ENCODE data around the gene TCF12.
"Not testable (repeated sequence)": the region's sequence is repeated elsewhere in the genome, so short reads cannot be mapped to it uniquely, and the experiment has no call there.

Gene TCF12

DNA sequence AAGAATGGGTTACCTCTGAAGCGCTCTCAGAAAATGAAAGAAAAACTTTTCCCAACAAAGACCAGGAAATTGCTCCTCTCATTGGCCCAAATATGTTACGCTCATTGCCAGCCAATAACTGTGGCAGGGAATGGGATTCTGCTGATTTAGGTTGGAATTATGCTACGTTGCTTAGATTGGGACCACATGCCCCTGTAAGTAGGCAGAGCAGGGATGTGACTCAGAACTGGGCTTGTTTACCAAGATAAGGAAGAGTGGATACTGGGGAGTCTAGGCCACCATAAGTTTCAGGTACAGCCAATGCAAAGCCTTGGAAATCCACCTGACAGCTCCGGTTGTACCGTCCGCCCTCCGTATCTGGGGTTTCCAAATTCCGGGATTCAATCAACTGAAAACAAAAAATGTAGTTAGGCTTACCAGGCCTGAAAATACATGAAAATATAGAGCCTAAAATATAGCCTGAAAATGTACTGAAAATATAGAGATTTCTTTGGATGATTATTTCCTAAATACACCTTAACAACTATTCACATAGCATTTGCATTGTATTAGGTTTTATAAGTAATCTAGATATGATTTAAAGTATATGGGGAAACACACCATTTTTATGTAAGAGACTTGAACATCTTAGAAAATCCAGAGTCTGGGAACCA is 1.5 kb upstream of the TCF12 start:
- no peak for DNase-seq (ENCODE audit: low read depth)

DNA sequence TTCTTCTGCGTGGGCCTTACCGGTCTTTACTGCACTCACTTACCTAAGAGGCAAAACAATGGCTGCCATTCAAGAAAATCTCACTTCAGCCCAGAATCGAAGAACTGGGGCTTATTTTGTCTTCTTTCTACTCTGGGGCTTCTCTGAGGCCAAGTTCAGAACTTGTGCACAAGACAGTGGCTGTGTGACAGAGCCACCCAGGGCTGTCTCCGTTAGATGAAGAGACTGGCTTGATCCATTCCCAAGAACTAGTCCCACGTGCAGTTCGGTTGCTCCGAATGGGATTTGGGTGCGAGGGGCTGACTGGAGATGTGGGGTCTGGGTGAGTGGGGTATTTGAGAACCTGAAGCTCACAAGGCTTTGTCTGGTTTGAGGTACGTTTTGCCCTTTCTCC is 795 bp upstream of the TCF12 start:
- no peak for DNase-seq (ENCODE audit: low read depth)

DNA sequence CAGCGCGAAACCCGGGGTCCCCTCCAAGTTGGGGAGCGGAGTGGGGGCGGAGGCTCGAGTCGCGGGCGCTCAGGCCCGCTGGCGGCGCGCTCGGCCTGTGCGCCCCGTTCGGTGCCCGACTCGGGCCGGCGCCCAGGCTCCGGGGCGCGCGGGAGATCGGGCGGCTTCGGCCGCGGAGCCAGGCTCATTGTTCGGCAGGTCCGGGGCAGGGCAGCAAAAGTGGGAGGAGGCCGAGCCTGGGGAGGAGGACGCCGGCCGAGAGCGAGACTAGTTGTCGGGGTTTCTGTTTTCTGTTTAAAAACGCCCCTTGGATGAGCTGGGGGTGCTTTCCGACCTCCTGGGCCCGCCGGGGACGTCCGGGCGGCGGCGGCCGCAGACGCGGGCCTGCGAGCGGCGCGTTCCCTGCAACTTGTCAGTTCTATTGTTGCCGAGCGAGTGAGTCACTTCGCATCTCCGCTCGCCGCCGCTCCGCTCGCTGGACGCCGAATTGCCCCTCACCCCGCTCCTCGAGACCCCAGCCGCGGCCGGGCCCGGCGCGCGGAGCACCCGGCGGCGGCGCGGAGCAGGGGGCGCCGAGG is 676 bp downstream of the TCF12 start:
- DNase-seq (ENCODE audit: low read depth) = no peak

DNA sequence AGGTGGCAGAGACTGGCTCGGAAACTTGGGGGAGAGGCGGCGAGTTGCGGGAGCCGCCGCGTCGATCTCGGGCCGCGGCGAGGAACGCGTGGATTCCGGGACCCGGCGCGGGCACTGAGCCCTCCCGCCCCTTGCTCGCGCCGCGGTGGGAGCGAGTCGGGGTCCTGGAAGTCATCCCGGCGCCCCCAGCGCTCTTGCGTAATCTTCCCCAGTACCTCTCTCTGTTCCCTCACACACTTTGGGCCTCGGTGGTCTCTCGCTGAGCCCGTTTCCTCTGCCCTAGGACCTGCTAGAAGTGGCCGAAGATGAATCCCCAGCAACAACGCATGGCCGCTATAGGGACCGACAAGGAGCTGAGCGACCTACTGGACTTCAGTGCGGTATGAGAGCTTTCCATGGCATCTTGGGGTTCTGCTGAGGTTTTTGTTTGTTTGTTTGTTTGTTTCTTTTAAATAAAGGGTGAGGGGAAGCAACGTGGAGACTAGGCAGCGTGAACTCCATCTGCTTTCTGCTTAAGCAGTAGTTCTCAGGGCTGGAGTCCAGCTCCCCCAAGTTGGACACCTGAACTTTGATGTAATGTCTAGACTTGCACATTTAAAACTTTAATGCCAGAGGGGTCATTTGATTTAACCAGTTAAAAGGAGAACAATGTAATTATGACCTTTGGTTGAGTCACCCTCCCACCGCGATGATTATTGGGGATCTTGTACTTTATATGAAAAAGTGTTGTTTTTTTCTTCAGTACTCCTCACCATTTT is 1.3 kb downstream of the TCF12 start:
- no peak for DNase-seq (ENCODE audit: low read depth)

DNA sequence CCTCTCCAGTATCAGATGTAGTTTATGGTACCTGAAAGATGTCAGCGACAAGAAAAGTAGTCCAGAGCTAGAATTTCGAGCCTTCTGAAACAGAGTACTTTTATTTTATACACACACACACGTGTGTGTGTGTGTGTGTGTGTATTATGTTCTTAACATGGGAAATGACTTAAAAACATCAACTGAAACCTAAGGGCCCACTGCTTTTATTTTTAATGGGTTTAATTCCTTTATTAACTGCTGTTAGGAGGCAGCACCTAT is 1.9 kb downstream of the TCF12 start:
- no peak for DNase-seq (ENCODE audit: low read depth)

- no peak for DNase-seq (ENCODE audit: low read depth)
These were observed 4.7 kb downstream of the TCF12 start for GRCh38 chr15:56923174-56923591.

- no peak for DNase-seq (ENCODE audit: low read depth)
These were observed 9.4 kb downstream of the TCF12 start for GRCh38 chr15:56927816-56928215.

- no peak for DNase-seq (ENCODE audit: low read depth)
These were observed 11.0 kb downstream of the TCF12 start for GRCh38 chr15:56929399-56929798.

- DNase-seq (ENCODE audit: low read depth) = no peak
These were observed 11.5 kb downstream of the TCF12 start for GRCh38 chr15:56929933-56930332.

GRCh38 chr15:56930669-56931313 is 12.3 kb downstream of the TCF12 start:
- DNase-seq (ENCODE audit: low read depth) = no peak

DNA sequence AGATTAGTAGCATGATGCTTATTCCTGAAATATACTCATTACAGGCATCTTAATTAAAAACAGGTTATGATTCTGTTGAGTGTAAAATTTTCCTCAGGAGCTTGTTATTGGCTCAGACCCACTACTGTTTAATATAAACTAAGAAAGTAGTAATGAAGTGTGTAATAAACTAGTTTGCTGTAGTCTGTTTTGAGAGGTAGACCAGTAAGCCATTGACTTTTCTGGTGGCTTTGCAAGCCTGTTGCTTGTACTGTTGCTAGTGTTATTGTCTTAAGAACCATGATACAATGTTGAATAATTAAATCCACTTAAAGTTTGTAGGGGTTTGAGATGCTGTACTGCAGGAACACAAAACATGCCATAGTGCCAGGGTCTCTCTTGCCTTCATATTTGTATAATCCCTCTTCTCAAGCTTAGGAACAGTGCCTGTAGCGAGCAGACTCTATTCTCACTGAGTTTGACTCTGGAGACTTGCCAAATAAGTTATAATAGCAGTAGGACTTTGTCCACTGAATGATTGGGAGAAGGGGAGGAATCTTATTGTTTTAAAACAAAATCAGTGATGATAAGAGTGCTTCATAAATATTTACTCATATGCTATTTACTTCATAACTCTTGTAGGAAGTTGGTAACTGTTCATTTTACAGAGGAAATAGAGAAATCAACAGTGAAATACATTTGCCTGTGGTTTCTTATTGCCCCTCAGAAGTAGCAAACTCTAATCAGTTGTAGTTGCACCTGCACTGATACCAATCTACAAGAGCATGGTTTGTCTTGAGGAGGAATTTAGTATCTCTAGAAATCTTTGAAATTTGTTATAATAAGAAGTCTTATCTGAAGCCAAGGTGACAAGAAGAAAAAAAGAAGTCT is 13.4 kb downstream of the TCF12 start:
- no peak for DNase-seq (ENCODE audit: low read depth)

- not testable (repeated sequence) for DNase-seq (ENCODE audit: low read depth)
These were observed 14.0 kb downstream of the TCF12 start for GRCh38 chr15:56932509-56932868.

GRCh38 chr15:56933410-56933809 is 15.0 kb downstream of the TCF12 start:
- no peak for DNase-seq (ENCODE audit: low read depth)

- no peak for DNase-seq (ENCODE audit: low read depth)
These were observed 15.4 kb downstream of the TCF12 start for GRCh38 chr15:56933811-56934210.

GRCh38 chr15:56934269-56934668 is 15.8 kb downstream of the TCF12 start:
- no peak for DNase-seq (ENCODE audit: low read depth)

DNA sequence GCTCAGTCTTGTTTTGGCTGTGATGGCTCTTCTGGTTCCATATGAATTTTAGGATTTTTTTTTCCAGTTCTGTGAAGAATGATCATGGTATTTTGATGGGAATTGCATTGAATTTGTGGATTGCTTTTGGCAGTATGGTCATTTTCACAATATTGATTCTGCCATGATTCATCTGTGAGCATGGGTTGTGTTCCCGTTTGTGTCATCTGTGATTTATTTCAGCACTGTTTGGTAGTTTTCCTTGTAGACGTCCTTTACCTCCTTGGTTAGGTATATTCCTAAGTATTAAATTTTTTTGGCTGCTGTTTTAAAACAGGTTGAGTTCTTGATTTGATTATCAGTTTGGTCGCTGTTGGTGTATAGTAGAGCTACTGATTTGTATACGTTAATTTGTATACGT is 18.5 kb downstream of the TCF12 start:
- DNase-seq (ENCODE audit: low read depth) = no peak

GRCh38 chr15:56939257-56939656 is 20.8 kb downstream of the TCF12 start:
- no peak for DNase-seq (ENCODE audit: low read depth)

GRCh38 chr15:56940388-56940787 is 21.9 kb downstream of the TCF12 start:
- DNase-seq (ENCODE audit: low read depth) = no peak

GRCh38 chr15:56942118-56942517 is 23.7 kb downstream of the TCF12 start:
- DNase-seq (ENCODE audit: low read depth) = no peak

DNA sequence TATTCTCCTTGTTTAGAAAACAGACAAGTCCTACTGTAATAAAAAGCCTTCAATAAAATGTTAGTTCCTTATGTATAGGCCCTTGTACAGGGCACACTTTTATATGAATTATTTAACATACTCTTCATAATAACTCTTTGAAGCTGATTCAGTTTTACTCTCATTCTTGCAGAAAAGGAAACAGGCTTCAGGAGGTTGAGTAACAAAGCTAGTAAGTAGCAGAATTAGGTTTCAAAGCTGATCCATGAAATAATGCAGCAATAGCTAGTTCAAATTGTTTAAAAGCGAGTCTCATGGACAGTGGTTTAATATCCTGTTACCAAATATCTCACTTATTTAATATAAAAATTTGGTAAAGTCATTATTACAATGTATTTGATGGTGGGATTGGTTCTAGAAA is 25.0 kb downstream of the TCF12 start:
- DNase-seq (ENCODE audit: low read depth) = no peak

DNA sequence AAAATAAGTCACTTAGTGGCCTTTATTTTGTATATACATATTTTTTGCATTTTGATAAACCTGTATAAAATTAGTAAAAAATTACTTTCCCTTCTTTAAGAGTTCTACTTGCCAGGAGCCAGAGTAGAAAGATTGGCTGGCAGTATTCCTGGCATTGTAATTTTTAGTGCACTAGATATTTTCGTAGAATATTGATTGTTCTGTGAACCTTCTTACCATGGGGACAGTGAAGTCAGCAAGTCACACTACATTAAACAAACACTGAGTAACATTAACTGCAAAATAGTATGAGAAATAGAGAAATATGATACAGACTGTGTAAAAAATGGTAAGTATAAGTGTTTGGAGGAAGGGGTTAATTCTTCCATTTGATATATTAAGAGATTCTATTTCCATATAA is 26.0 kb downstream of the TCF12 start:
- DNase-seq (ENCODE audit: low read depth) = no peak

DNA sequence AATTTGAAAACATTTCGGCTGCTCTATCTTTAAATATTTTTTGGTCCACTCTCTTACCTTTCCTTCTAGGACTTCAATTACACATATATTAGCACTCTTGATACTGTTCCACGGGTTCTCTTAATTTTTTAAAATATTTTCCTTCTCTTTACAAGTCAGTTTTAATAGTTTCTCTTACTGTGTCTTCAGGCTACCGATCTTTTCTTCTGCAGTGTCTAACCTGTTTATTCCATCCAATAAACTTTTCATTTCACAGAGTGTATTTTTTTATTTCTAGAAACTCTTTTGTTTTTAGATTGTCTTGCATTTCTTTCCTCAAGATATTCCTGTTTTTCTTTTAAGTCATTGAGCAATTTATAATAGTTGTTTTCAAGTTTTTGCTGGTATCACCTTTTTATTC is 27.7 kb downstream of the TCF12 start:
- DNase-seq (ENCODE audit: low read depth) = no peak

Measured in GM04504 (cell line).